NCI-H524 treated with DMSO at 0.1 percent for 48 hours (cell line): ENCODE results near the gene PINLYP.
"Not testable (repeated sequence)": the region's sequence is repeated elsewhere in the genome, so short reads cannot be mapped to it uniquely, and the experiment has no call there.

Source experiments
- DNase-seq: peaks from one replicate; lab custom pipeline; 2025; lab: John Stamatoyannopoulos, UW

PINLYP gene

GRCh38 chr19:43575156-43575950 lies at the start of gene PINLYP, which contains the start of gene XRCC1:
Gene PINLYP, plus strand, starts transcription at chr19:43575801. Its CDS starts 1,391 bp downstream, at chr19:43577192.
Gene XRCC1, minus strand, starts transcription at chr19:43575527. Its CDS starts 69 bp downstream, at chr19:43575458.
- peak; percentile 78 for DNase-seq

GRCh38 chr19:43525836-43526771 lies 49.5 kb upstream of the PINLYP start:
- DNase-seq, result no peak

- no peak for DNase-seq
Measured at GRCh38 chr19:43526884-43527859, 48.4 kb upstream of the PINLYP start, which contains the start of gene ETHE1. Gene ETHE1, minus strand, starts transcription at chr19:43527201. Its CDS starts 24 bp downstream, at chr19:43527177.

- DNase-seq, result no peak
Measured at GRCh38 chr19:43527860-43528622, 47.6 kb upstream of the PINLYP start.

GRCh38 chr19:43532571-43532961 lies 43.0 kb upstream of the PINLYP start:
- DNase-seq, result no peak

GRCh38 chr19:43532962-43533545 lies 42.5 kb upstream of the PINLYP start, which contains the start of gene ZNF575:
Gene ZNF575, plus strand, starts transcription at chr19:43533188. Its CDS starts 1,235 bp downstream, at chr19:43534423.
- no peak for DNase-seq

GRCh38 chr19:43533546-43534304 lies 41.9 kb upstream of the PINLYP start:
- DNase-seq, result peak; percentile 18

GRCh38 chr19:43534305-43534815 lies 41.2 kb upstream of the PINLYP start:
- DNase-seq, result no peak

GRCh38 chr19:43534816-43535761 lies 40.5 kb upstream of the PINLYP start:
- DNase-seq, result no peak

GRCh38 chr19:43538922-43539321 lies 36.7 kb upstream of the PINLYP start:
- no peak for DNase-seq

- DNase-seq, result no peak
Measured at GRCh38 chr19:43540381-43540780, 35.2 kb upstream of the PINLYP start.

- no peak for DNase-seq
Measured at GRCh38 chr19:43541920-43542650, 33.5 kb upstream of the PINLYP start.

- DNase-seq, result no peak
Measured at GRCh38 chr19:43544077-43544476, 31.5 kb upstream of the PINLYP start.

GRCh38 chr19:43545276-43545675 lies 30.3 kb upstream of the PINLYP start:
- no peak for DNase-seq

- no peak for DNase-seq
Measured at GRCh38 chr19:43545981-43546380, 29.6 kb upstream of the PINLYP start.

- no peak for DNase-seq
Measured at GRCh38 chr19:43546581-43546980, 29.0 kb upstream of the PINLYP start.

- not testable (repeated sequence) for DNase-seq
Measured at GRCh38 chr19:43547926-43548325, 27.7 kb upstream of the PINLYP start.
